ENCODE results near the gene ASTN2. TPM values are rescaled to one million over a fixed set of nuclear protein-coding genes. Genes with fewer than 3 reads are reported as not detected.

The ASTN2 gene
- total RNA-seq, 1 donor from 2014 or later = 0.53 TPM

DNA sequence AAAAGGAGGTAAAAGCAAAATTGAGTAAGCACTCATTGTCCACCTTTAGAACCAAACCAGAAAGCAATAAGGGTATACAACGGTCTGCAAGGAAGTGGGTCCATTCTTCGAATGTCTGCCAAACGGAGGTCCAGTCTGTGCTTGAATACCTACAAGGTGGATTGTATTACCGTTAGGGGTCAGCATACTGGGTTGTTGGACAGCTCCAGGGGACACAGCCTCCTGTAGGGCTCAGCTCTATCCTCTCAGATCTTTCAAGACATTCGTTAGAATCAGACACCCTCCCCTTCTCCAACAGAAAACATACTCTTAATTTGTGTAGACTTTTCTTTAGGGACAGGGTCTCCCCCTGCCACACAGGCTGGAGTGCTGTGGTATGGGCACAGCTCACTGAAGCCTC is 5.5 kb downstream of the ASTN2 start:
- no peak overlapping the region for H3K4me3 ChIP-seq (ENCODE audit: low read depth, low read length)
- H3K27me3 ChIP-seq (ENCODE audit: control insufficient read depth, insufficient read depth, low read length) = peaks cover 22% of the 10 kb centered on the region
- FAIRE-seq = no peak
- DNase-seq (ENCODE audit: low read depth) = no peak
- no peaks in the 10 kb centered on the region for H3K36me3 ChIP-seq (ENCODE audit: control insufficient read depth, insufficient read depth, low read length)
- TF ChIP-seq, protein P1, sequence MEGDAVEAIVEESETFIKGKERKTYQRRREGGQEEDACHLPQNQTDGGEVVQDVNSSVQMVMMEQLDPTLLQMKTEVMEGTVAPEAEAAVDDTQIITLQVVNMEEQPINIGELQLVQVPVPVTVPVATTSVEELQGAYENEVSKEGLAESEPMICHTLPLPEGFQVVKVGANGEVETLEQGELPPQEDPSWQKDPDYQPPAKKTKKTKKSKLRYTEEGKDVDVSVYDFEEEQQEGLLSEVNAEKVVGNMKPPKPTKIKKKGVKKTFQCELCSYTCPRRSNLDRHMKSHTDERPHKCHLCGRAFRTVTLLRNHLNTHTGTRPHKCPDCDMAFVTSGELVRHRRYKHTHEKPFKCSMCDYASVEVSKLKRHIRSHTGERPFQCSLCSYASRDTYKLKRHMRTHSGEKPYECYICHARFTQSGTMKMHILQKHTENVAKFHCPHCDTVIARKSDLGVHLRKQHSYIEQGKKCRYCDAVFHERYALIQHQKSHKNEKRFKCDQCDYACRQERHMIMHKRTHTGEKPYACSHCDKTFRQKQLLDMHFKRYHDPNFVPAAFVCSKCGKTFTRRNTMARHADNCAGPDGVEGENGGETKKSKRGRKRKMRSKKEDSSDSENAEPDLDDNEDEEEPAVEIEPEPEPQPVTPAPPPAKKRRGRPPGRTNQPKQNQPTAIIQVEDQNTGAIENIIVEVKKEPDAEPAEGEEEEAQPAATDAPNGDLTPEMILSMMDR (IDR thresholded peaks at IDR 0.05; ENCODE audit: insufficient read depth, low read length, severe bottlenecking) = no peak

DNA sequence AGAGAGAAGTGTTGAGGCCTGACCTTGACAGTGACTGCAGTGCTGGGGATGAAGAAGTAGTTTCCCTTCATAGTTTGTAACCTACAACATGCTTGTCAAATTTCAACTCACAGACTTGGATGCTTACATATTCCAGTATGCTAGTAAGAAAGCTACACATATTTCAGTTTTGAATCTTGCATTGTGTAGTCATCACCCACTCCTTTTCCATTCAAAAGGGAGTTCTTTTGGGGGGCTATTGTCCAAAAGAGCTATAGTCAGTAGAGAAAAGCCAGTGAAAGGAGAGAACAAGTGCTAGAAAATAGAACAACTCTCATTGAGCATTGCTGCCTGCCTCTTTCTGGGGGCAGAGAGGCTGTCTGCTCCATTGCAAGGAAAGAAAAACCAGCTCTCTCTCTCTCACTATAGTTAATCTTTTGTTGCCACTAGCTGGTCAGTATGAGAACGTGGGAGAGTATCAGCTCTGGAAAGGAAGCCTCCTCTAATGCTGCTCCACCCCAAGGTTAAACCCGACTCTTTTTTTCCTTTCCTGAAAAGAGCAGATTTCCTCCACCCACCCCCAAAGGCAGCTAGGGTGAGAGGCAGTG is 7.3 kb downstream of the ASTN2 start:
- H3K4me3 ChIP-seq (ENCODE audit: low read depth, low read length) = no peak overlapping the region
- peaks cover 5% of the 10 kb centered on the region for H3K27me3 ChIP-seq (ENCODE audit: control insufficient read depth, insufficient read depth, low read length)
- no peak for DNase-seq (ENCODE audit: low read depth)
- no peak for FAIRE-seq
- no peaks in the 10 kb centered on the region for H3K36me3 ChIP-seq (ENCODE audit: control insufficient read depth, insufficient read depth, low read length)
- TF ChIP-seq, protein P1 (IDR thresholded peaks at IDR 0.05; ENCODE audit: insufficient read depth, low read length, severe bottlenecking) = no peak

DNA sequence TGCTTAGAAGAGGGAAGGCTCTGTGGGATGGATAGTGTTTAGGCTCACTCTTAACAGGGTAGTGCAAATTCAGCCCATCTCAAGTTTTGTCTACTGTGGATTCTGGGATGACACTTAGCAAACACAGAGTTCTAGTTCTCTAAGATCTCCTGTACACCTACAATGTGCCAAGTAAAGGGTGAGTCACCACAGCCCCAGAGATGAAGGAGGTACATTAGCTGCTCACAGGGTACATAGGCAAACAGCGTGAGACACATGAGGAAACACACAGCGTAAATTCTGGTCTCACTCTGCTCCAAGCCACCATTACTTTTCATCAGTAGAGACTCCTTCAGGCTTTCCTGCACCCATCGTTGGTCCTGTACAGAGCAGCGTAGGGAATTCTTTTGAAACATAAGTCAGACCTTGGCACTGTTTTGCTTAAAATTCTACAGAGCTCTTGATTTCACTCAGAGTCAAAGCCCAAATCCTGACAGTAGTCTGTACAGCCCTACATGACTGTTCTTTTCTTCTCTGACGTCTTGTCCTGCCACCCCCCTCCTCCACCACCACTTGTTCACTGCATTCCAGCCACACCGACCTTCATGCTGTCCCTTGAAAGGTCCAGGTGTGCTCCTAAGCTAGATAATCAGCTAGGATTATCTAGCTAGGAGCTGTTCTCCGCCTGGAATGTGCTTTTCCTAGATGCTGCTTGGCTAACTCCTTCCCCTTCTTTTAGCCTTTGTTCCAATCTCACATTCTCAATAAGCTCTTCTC is 8.7 kb downstream of the ASTN2 start:
- TF ChIP-seq, protein P1 (IDR thresholded peaks at IDR 0.05; ENCODE audit: insufficient read depth, low read length, severe bottlenecking) = no peak
- Histone ChIP-seq H3K36me3 (ENCODE audit: control insufficient read depth, insufficient read depth, low read length) (no peaks in the 10 kb centered on the region), H3K4me3 (ENCODE audit: low read depth, low read length) (no peak overlapping the region), H3K27me3 (ENCODE audit: control insufficient read depth, insufficient read depth, low read length) (no peaks in the 10 kb centered on the region)
- FAIRE-seq (peak; percentile 66), DNase-seq (ENCODE audit: low read depth) (no peak)

DNA sequence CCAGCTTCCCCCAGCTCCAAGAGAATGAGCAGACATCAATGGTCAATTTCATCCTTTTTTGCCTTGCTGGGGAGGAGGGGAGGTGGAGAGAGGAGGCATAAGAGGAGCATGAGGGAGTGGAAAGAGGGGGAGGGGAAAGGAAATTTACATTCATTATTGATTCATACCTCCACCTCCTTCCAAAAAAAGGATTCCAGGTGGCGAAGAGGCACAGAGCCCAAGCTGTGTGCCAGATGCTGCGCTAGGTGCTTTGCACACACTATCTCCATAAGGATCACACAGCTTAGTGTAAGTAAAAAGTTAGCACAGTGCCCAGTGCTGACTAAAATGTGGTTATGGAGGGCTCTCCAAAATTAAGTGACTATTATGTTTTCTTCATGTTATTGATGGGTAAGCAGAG is 11.0 kb downstream of the ASTN2 start:
- H3K27me3 ChIP-seq (ENCODE audit: control insufficient read depth, insufficient read depth, low read length) = no peaks in the 10 kb centered on the region
- TF ChIP-seq, protein P1 (IDR thresholded peaks at IDR 0.05; ENCODE audit: insufficient read depth, low read length, severe bottlenecking) = no peak

DNA sequence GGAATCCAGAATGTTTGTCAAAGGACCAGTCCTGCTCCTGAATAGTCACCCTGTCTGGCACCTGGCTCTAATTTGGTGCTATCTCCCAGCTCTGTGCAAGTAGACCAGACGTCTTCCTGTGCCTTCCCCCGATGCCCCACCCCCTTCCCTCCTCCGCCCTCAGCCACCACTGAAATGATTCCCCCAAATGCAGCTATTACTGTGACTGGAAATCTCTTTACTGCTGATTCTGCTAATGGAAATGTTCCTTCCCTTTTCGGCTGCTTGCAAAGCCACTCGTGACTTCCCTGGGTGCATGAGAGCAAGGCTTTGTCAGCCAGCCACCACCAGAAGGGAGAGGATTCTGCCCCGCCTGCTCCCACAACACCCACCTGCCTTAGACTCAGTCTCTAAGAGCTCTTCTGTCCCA is 11.4 kb downstream of the ASTN2 start:
- FAIRE-seq = no peak
- Histone ChIP-seq H3K36me3 (ENCODE audit: control insufficient read depth, insufficient read depth, low read length) (no peaks in the 10 kb centered on the region), H3K27me3 (ENCODE audit: control insufficient read depth, insufficient read depth, low read length) (no peaks in the 10 kb centered on the region), H3K4me3 (ENCODE audit: low read depth, low read length) (no peak overlapping the region)
- DNase-seq (ENCODE audit: low read depth) = no peak
- TF ChIP-seq, protein P1 (IDR thresholded peaks at IDR 0.05; ENCODE audit: insufficient read depth, low read length, severe bottlenecking) = no peak

More for the DNA sequence above, 11.0 kb downstream of the ASTN2 start:
- FAIRE-seq (no peak), DNase-seq (ENCODE audit: low read depth) (no peak)
- H3K36me3 ChIP-seq (ENCODE audit: control insufficient read depth, insufficient read depth, low read length) = no peaks in the 10 kb centered on the region
- H3K4me3 ChIP-seq (ENCODE audit: low read depth, low read length) = no peak overlapping the region

Measured in bronchial epithelial cell (primary cell).